GM11168 (cell line): ENCODE measurements around the gene ATP5MK.
"Not testable (repeated sequence)": the region's sequence is repeated elsewhere in the genome, so short reads cannot be mapped to it uniquely, and the experiment has no call there.

Source experiments
- in situ Hi-C: fragments of 300-500 bp; cut with MboI; formaldehyde crosslinking; loops from one replicate; pipeline ENCODE4 v1.12.0; 2022; ENCODE audit warnings: low sequenced_read_pairs; ENCODE audit not compliant: unreplicated experiment

The ATP5MK gene

GRCh38 chr10:103413564-103413963, 17.3 kb upstream of the ATP5MK start:
- in situ Hi-C loops, result no loop called here

GRCh38 chr10:103397191-103397825, 1.0 kb upstream of the ATP5MK start:
- in situ Hi-C loops, result no loop called here

DNA sequence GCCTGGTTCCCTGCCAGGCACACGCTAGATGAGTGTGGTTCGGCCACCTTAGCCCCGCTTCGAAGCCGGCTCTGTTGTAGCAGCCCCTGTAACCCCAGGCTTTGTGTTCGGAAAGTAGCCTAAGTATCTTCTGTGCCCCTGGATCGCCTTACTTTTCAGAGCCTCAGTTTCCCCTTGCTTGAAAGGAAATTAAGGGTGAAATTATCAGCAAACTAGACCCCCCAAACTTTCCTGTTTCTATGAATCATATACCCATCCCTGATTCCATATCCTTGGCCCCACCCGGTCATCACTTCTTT, 463 bp upstream of the ATP5MK start:
- in situ Hi-C loops, result no loop called here

DNA sequence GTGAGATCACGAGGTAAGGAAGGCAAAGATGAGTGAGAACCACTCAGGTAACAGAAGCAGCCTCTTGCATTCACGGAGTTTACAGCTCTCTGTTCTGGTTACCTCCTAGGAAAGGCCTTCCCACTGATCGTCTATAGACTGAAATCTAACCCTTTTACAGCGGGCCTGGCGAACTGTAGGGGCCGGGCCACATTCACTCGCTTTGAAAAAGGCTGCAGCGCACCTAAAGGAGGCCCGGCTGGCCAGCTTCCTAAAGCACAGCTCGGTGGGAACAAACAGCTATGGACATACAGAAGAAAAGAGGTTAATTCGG, 565 bp downstream of the ATP5MK start:
- in situ Hi-C loops, result no loop called here

- in situ Hi-C loops, result no loop called here
Observed at GRCh38 chr10:103394180-103394579, 2.1 kb downstream of the ATP5MK start.

DNA sequence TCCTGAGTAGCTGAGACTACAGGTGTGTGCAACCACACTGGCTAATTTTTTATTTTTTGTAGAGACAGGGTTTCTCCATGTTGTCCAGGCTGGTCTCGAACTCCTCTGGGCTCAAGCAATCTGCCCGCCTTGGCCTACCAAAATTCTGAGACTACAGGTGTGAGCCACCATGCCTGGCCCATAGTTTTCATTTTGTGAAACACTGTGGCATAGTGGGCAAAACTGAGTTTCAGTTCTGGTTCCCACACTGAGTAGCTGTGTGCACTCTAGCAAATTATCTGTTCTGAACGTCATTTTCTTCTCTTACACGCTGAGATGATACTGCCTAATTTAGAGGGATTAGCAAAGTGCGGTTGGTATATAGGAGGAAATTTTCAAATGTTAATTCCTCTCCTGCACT, 13.5 kb downstream of the ATP5MK start:
- in situ Hi-C loops, result no loop called here

DNA sequence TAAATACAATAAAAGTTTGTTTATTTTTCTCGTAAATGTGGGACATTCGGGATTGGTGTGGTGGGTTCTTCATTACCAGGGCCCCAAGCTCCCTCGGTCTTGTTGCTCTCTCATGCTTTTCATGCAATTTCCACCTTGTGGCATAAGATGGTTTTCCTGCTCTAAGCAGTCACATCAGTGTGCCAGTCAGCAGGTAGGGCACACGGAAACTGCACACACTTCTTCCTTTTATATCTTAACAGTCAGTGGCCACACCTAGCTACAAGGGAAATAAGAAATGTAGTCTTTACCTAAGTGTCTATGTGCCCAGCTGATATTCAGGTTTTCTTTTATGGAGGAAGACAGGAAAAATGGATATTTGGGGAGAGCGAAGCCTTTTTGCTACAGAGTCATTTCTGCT, 22.0 kb downstream of the ATP5MK start:
- in situ Hi-C loops, result no loop called here

GRCh38 chr10:103373544-103373943, 22.7 kb downstream of the ATP5MK start:
- in situ Hi-C loops, result no loop called here

DNA sequence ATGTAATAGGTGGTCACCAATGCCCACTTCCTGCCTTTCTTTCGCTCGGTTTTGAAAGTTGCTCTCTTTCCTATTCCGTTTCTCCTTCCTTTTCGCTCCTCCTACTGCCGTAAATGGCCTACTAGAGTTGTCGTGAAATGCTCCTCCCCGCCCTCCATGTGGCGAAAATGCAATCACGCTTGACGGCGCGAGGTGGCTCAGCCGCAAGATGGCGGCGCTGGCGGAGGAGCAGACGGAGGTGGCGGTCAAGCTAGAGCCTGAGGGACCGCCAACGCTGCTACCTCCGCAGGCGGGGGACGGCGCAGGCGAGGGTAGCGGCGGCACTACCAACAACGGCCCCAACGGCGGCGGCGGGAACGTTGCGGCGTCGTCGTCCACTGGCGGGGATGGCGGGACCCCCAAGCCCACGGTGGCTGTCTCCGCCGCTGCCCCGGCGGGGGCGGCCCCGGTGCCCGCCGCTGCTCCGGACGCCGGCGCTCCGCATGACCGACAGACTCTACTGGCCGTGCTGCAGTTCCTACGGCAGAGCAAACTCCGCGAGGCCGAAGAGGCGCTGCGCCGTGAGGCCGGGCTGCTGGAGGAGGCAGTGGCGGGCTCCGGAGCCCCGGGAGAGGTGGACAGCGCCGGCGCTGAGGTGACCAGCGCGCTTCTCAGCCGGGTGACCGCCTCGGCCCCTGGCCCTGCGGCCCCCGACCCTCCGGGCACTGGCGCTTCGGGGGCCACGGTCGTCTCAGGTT, 28.3 kb downstream of the ATP5MK start, which contains the start of gene TAF5:
TAF5 (plus strand) TSS at position 195 of the 737 bp plus-strand sequence; CDS start at position 209, 14 bp downstream.
- in situ Hi-C loops, result no loop called here

DNA sequence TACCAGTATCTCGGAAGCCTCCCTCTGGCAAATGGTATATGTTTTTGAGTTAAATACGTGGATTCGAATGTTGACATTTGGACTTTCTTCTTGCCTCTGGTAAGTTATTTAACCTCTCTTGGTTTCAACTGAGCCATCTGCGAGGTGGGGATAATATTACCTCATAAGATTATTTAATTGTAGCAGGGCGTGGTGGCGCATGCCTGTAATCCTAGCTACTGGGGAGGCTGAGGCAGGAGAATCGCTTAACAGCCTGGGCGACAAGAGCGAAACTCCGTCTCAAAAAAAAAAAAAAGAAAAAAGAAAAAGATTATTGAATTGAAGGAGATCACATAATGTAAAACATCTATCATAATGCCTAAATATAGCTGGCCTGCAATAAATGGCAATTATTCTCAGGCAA, 28.9 kb downstream of the ATP5MK start:
- in situ Hi-C loops, result no loop called here

- in situ Hi-C loops, result not testable (repeated sequence)
Observed at GRCh38 chr10:103360791-103361190, 35.5 kb downstream of the ATP5MK start.

- in situ Hi-C loops, result not testable (repeated sequence)
Observed at GRCh38 chr10:103359493-103359892, 36.8 kb downstream of the ATP5MK start.

GRCh38 chr10:103355906-103356599, 40.2 kb downstream of the ATP5MK start:
- in situ Hi-C loops, result no loop called here

DNA sequence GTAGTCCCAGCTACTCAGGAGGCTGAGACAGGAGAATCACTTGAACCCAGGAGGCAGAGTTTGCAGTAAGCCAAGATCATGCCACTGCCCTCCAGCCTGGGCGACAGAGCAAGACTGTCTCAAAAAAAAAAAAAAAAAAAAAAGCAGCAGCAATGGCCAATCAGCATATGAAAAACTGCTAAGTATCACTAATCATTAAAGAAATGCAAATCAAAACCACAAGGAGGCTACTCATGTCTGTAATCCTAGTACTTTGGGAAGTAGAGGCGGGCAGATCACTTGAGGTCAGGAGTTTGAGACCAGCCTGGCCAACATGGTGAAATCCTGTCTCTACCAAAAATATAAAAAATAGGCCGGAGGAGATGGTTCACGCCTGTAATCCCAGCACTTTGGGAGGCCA, 41.7 kb downstream of the ATP5MK start:
- in situ Hi-C loops, result not testable (repeated sequence)

GRCh38 chr10:103353281-103353680, 43.0 kb downstream of the ATP5MK start:
- in situ Hi-C loops, result no loop called here

GRCh38 chr10:103350517-103351260, 45.6 kb downstream of the ATP5MK start, which contains the start of gene PCGF6:
TSS of gene PCGF6 (minus strand) at chr10:103351140. CDS start at chr10:103351066, 74 bp downstream.
- in situ Hi-C loops, result no loop called here

- in situ Hi-C loops, result no loop called here
Observed at GRCh38 chr10:103350175-103350516, 46.1 kb downstream of the ATP5MK start.
